LNCaP clone FGC (cell line): ENCODE measurements around the gene MINK1.

Source experiments
- DNase-seq: peaks from one replicate; pipeline ENCODE4 v3.0.0-alpha.2; 2011; ENCODE audit warnings: low read depth
- H3K4me3 ChIP-seq: 2 replicates; pipeline ENCODE4 v1.5.1; 2011; ENCODE audit warnings: mild to moderate bottlenecking, low read depth, low read length, control low read depth
- TF ChIP-seq, protein P1 (sequence below): IDR thresholded peaks from 2 replicates; pipeline ENCODE4 v1.5.1; 2012; ENCODE audit warnings: mild to moderate bottlenecking; ENCODE audit not compliant: control insufficient read depth, insufficient read depth; ENCODE audit errors: extremely low read depth

MINK1 gene

DNA sequence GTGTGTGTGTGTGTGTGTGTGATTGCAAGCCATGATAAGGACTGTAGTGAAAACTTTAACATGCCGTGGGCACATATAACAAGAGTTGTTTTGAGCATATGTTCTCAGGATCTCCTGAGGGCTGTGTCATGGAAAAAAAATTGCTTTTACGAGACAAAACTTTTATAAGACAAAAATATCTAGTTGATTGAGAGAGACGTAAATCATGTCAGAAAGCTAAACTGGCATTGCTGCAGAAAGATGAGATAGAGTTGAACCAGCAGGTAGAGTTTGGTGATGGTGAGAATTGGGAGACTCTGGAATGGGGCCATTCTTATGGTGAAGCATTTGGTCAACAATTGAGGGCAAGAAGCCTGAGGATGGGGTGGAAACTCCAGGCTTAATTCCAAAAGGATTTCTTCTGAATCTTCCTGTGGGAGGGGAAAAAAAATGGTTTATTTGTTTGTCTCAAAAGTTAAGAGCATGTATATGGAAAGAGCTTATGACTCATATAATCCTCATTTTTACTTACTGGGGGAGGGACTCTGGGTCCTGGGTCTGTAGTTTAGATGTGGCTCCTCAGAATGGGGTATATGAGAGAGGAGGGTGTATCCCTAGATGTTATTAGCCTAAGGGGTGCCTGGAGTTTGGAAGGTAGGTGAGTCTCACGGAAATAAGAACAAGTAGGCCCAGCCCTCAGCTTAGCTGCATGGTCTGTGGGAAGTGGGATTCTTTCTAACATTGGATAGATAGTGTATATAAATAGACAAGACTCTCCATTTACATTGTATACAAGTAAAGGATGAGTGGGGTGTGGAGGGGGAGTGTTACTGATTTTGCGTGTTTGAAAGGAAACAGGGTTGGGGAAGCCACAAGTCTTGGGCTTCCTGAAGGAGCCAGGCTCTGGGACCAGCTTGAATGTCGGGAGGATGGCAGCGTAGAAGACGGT, 7.1 kb downstream of the MINK1 start:
- H3K4me3 ChIP-seq, result no peak overlapping the region
- TF ChIP-seq, protein P1, sequence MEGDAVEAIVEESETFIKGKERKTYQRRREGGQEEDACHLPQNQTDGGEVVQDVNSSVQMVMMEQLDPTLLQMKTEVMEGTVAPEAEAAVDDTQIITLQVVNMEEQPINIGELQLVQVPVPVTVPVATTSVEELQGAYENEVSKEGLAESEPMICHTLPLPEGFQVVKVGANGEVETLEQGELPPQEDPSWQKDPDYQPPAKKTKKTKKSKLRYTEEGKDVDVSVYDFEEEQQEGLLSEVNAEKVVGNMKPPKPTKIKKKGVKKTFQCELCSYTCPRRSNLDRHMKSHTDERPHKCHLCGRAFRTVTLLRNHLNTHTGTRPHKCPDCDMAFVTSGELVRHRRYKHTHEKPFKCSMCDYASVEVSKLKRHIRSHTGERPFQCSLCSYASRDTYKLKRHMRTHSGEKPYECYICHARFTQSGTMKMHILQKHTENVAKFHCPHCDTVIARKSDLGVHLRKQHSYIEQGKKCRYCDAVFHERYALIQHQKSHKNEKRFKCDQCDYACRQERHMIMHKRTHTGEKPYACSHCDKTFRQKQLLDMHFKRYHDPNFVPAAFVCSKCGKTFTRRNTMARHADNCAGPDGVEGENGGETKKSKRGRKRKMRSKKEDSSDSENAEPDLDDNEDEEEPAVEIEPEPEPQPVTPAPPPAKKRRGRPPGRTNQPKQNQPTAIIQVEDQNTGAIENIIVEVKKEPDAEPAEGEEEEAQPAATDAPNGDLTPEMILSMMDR, result no peak
- DNase-seq, result no peak

DNA sequence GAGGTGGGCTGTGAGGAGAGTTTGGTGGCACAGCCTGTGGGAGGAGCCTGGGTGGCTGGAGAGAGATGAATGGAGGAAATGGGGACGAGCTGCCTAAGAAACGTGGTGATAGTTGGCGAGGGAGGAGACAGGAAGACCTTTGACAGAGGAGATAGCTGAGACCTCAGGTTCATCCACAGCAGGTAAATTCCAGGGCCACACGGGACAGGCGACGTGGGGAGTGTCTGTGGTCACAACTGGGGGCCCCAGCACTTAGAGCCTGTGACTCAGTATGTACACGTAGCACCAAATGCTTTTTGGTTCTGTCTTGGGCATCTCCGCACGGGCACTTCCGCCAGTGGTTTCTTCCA, 7.7 kb downstream of the MINK1 start:
- H3K4me3 ChIP-seq, result no peak overlapping the region
- DNase-seq, result no peak
- TF ChIP-seq, protein P1, result no peak

DNA sequence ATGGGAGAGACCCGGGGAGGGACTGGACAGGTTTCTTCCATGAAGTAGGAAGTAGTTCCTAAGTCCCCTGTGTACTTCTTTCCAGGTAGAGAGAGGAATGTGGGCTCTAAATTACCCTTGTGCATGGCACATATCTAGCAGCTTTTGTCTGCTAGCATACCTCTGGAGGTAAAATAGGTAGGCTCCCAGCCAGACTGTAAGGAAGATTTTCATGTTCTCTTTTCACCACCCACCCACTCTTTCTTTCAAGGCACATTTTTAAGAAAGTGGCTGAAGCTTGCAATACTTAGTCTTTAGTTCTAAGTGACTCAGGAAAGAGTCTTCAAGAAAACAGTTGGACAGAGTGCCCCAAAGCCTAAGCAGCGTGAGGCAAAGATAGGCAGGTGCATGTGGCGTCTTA, 9.2 kb downstream of the MINK1 start:
- H3K4me3 ChIP-seq, result no peak overlapping the region
- DNase-seq, result no peak
- TF ChIP-seq, protein P1, result no peak

DNA sequence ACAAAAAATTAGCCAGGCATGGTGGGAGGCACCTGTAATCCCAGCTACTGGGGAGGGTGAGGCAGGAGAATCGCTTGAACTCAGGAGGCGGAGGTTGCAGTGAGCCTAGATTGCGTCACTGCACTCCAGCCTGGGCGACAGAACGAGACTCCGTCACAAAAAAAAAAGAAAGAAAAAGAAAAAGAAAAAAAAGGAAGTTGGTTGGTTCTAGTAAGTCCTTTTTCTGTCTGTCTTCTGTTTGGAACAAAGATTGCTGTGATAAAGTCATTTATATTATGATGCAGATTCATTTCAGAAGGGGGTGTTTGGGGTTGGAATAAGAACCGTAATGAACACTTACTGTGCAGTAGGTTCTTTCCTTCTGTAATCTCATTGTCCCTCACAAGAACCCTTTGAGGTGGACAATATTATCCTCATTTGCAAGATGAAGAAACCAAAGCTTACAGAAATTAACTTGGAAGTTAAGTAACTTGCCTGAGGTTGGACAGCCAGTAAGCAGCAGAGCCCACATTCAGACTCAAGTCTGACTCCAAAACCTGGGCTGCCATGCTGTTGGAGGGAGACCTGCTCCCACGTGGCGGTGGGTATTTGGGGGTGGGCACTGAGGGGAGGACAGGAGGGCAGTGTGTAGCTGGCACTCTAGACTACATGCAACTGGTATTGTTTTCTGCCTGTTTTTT, 10.3 kb downstream of the MINK1 start:
- TF ChIP-seq, protein P1, result no peak
- H3K4me3 ChIP-seq, result no peak overlapping the region
- no peak for DNase-seq

DNA sequence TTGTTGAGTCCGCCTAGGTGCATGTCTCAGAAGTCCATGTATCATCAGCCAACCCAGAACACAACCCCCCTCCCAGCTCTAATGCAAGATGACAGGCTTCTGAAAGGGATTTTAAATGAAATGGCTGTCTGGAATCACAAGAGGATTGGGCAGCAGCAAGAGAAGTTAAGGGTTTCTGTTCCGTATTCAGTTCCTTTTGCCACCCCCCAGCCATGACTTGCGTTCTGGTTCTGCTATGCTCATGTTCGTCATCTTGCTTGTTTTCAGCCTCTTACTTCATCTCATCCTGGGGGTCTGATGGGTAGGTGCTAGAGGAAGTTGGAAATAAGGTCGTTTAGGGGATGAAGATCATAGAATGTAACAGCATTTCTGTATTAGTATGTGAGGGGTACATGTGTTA, 12.0 kb downstream of the MINK1 start:
- H3K4me3 ChIP-seq, result no peak overlapping the region
- DNase-seq, result no peak
- TF ChIP-seq, protein P1, result no peak

DNA sequence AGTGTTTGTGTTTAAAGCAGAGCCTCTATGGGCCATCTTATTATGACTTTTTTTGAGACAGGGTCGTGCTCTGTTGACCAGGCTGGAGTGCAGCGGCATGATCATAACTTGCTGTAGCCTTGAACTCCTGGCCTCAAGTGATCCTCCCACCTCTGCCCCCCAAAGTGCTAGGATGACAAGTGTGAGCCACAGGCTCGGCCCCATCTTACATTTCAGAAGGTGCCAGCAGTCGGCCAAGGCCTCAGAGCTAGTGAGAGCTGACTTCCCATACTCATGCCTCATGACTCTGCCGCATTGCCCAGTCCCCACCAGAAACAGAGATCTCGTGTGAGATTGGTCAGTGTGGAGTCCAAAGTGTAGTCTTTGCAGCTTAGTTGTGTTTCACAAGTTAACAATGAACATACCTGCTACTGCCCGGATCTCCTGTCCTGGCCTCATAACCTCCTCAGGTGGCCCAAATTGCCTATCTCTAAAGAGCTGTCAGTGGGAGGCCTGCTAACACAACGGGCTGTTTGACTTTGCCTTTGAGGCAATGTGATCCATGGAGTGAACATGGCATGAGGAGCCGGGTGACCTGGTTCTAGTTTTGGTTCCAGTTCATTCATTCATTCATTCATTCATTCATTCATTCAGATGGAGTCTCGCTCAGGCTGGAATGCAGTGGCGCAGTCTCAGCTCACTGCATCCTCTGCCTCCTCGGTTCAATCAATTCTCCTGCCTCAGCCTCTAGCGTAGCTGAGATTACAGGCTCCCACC, 13.7 kb downstream of the MINK1 start:
- TF ChIP-seq, protein P1, result no peak
- no peak overlapping the region for H3K4me3 ChIP-seq
- no peak for DNase-seq
